Adrenal gland (tissue), 5 donors: ENCODE measurements around the gene PHKB.

ENCODE experiments used
- CTCF ChIP-seq, 6 experiments: fragments of 450-650 bp in 4 of 6; fragments of 200-600 bp in 2 of 6; sonication (generic) in 1 of 6; IDR thresholded peaks; 1 replicate in 5 of 6; 2 replicates in 1 of 6; pipeline versions ENCODE4 v1.5.1 to v1.8.0; 2016 to 2021; ENCODE audit warnings: antibody characterized with exemption in 6 of 6, mild to moderate bottlenecking in 2 of 6, moderate library complexity in 1 of 6
- POLR2A ChIP-seq, 2 donors: fragments of 450-650 bp; IDR thresholded peaks; one replicate each; pipeline ENCODE4 v1.6.1; 2017; ENCODE audit warnings: antibody characterized with exemption in 2 of 2, mild to moderate bottlenecking in 2 of 2, moderate library complexity in 1 of 2
- donor health status: DM: no; HTN: no; CAD: no.

GRCh38 chr16:47625115-47625567 is 164.0 kb downstream of the PHKB start:
- TF ChIP-seq CTCF (IDR thresholded peaks at IDR 0.05) (no peak), POLR2A (IDR thresholded peaks at IDR 0.05) (no peak)
